Measurements from ENCODE around the gene IL1F10.
A peak's percentile ranks its signal among the peaks of the same experiment; 100 is the strongest.

The IL1F10 gene

GRCh38 chr2:113058998-113059960 is 8.5 kb upstream of the IL1F10 start, which contains the start of gene IL36RN:
IL36RN (plus strand) TSS chr2:113059198; CDS start chr2:113059439, 241 bp downstream.
- DNase-seq (ENCODE audit: low spot score): no peak

GRCh38 chr2:113060396-113060795 is 7.4 kb upstream of the IL1F10 start:
- DNase-seq (ENCODE audit: low spot score): no peak

GRCh38 chr2:113060796-113061195 is 7.0 kb upstream of the IL1F10 start:
- DNase-seq (ENCODE audit: low spot score): no peak

GRCh38 chr2:113061241-113061640 is 6.5 kb upstream of the IL1F10 start:
- no peak for DNase-seq (ENCODE audit: low spot score)

- no peak for DNase-seq (ENCODE audit: low spot score)
These were observed 5.6 kb upstream of the IL1F10 start for GRCh38 chr2:113061896-113062770.

- no peak for DNase-seq (ENCODE audit: low spot score)
These were observed 3.5 kb upstream of the IL1F10 start for GRCh38 chr2:113064281-113064680.

- no peak for DNase-seq (ENCODE audit: low spot score)
These were observed 2.9 kb upstream of the IL1F10 start for GRCh38 chr2:113064898-113065297.

GRCh38 chr2:113068249-113068648 is 479 bp downstream of the IL1F10 start:
- DNase-seq (ENCODE audit: low spot score): no peak

GRCh38 chr2:113068706-113069485 is 1.1 kb downstream of the IL1F10 start:
- no peak for DNase-seq (ENCODE audit: low spot score)

GRCh38 chr2:113069676-113070605 is 2.2 kb downstream of the IL1F10 start:
- no peak for DNase-seq (ENCODE audit: low spot score)

GRCh38 chr2:113070606-113070975 is 2.8 kb downstream of the IL1F10 start:
- DNase-seq (ENCODE audit: low spot score): no peak

- DNase-seq (ENCODE audit: low spot score): no peak
These were observed 4.8 kb downstream of the IL1F10 start for GRCh38 chr2:113072584-113072983.

GRCh38 chr2:113073325-113073834 is 5.6 kb downstream of the IL1F10 start:
- no peak for DNase-seq (ENCODE audit: low spot score)

GRCh38 chr2:113075030-113075429 is 7.3 kb downstream of the IL1F10 start:
- DNase-seq (ENCODE audit: low spot score): no peak

- no peak for DNase-seq (ENCODE audit: low spot score)
These were observed 7.8 kb downstream of the IL1F10 start for GRCh38 chr2:113075600-113075999.

GRCh38 chr2:113076954-113077669 is 9.3 kb downstream of the IL1F10 start:
- no peak for DNase-seq (ENCODE audit: low spot score)

- no peak for DNase-seq (ENCODE audit: low spot score)
These were observed 10.2 kb downstream of the IL1F10 start for GRCh38 chr2:113077921-113078320.

GRCh38 chr2:113078350-113078839 is 10.6 kb downstream of the IL1F10 start:
- no peak for DNase-seq (ENCODE audit: low spot score)

- DNase-seq (ENCODE audit: low spot score): no peak
These were observed 11.4 kb downstream of the IL1F10 start for GRCh38 chr2:113079131-113079530.

- DNase-seq (ENCODE audit: low spot score): peak; percentile 45
These were observed 12.4 kb downstream of the IL1F10 start for GRCh38 chr2:113080134-113080533.

All from germinal center (tissue), 1 donor.